ENCODE measurements around the gene FBXW11. TPM values are rescaled to one million over a fixed set of nuclear protein-coding genes. Genes with fewer than 3 reads are reported as not detected.

FBXW11 gene
- total and polyA plus RNA-seq, 10 of the 15 experiments (the other 5 are each of a cell fraction or from before 2014, with no cell fraction given): 4.3 to 61.5 (median 40.0) TPM

- TF ChIP-seq E2F8 (IDR thresholded peaks at IDR 0.05; ENCODE audit: low read depth, partially characterized antibody): peak; percentile 85
- TF ChIP-seq NFYB (IDR thresholded peaks at IDR 0.05; ENCODE audit: insufficient read depth, low read depth, low read length): no peak
- peak; percentile 65; the same call in 1 of the 2 replicates for TF ChIP-seq ZNF217 (IDR thresholded peaks at IDR 0.05)
- no peak for TF ChIP-seq FOS (IDR thresholded peaks at IDR 0.05; ENCODE audit: borderline replicate concordance, extremely low read depth, insufficient read length)
- no peak for TF ChIP-seq KDM1A (IDR thresholded peaks at IDR 0.05; ENCODE audit: borderline replicate concordance)
- peak; percentile 48 for TF ChIP-seq IRF4 (IDR thresholded peaks at IDR 0.05; ENCODE audit: low read depth, low read length)
- TF ChIP-seq RUNX3 (IDR thresholded peaks at IDR 0.05; ENCODE audit: low read length): peak; percentile 17; the same call in 1 of the 2 replicates
- no peak for TF ChIP-seq REST (IDR thresholded peaks at IDR 0.05; ENCODE audit: low read depth, low read length)
- no peak for TF ChIP-seq KAT2A (conservative IDR thresholded peaks at IDR 0.05; ENCODE audit: control insufficient read depth, low read depth, low read length)
- no peak for TF ChIP-seq HDAC6 (IDR thresholded peaks at IDR 0.05; ENCODE audit: unreplicated experiment)
- TF ChIP-seq NR2C1 (IDR thresholded peaks at IDR 0.05): peak; percentile 99
- TF ChIP-seq IKZF2 (IDR thresholded peaks at IDR 0.05): no peak; a peak in 1 of 4 replicates
- TF ChIP-seq SUZ12 (IDR thresholded peaks at IDR 0.05; ENCODE audit: unreplicated experiment): no peak
- 0 out of 2 replicates have a peak, but pooled peaks have one; percentile 38 for TF ChIP-seq MEF2A (IDR thresholded peaks at IDR 0.05; ENCODE audit: insufficient read depth, low read depth, low read length)
- TF ChIP-seq CBFB (IDR thresholded peaks at IDR 0.05; ENCODE audit: low read depth): peak; percentile 69; the same call in 1 of the 2 replicates
- TF ChIP-seq SIX5 (IDR thresholded peaks at IDR 0.05; ENCODE audit: low read depth, low read length, severe bottlenecking): peak; percentile 84
- peak; percentile 97 for TF ChIP-seq STAT1 (conservative IDR thresholded peaks at IDR 0.05)
- TF ChIP-seq ZNF384 (IDR thresholded peaks at IDR 0.05; ENCODE audit: borderline replicate concordance, low read depth, low read length): no peak
- no peak; the same call in 1 of the 2 replicates for TF ChIP-seq ASH2L (IDR thresholded peaks at IDR 0.05; ENCODE audit: borderline replicate concordance, low read depth)
- no peak for TF ChIP-seq CBX5 (IDR thresholded peaks at IDR 0.05; ENCODE audit: low read depth)
- no peak for TF ChIP-seq YBX1 (IDR thresholded peaks at IDR 0.05)
- TF ChIP-seq RCOR1 (conservative IDR thresholded peaks at IDR 0.05; ENCODE audit: low read depth, low read length): no peak
- TF ChIP-seq MLLT1 (IDR thresholded peaks at IDR 0.05): peak; percentile 76
Measured at GRCh38 chr5:172006321-172007174, at the start of gene FBXW11 (continued).
